Activated T-cell treated with anti-CD3 and anti-CD28 coated beads for 48 hours (primary cell): ENCODE data around the gene MSTO1.
"Not testable (repeated sequence)": the region's sequence is repeated elsewhere in the genome, so short reads cannot be mapped to it uniquely, and the experiment has no call there.

Source experiments
- DNase-seq: peaks from one replicate; pipeline ENCODE4 v3.0.0-alpha.2; 2020; ENCODE audit warnings: low read depth

Gene MSTO1

GRCh38 chr1:155622191-155622590, 12.2 kb downstream of the MSTO1 start:
- no peak for DNase-seq

GRCh38 chr1:155623357-155623756, 13.3 kb downstream of the MSTO1 start:
- no peak for DNase-seq

- DNase-seq, result not testable (repeated sequence)
Measured at GRCh38 chr1:155626428-155626827, 16.4 kb downstream of the MSTO1 start.

GRCh38 chr1:155636397-155637153, 26.6 kb downstream of the MSTO1 start:
- no peak for DNase-seq

- DNase-seq, result no peak
Measured at GRCh38 chr1:155640367-155640766, 30.3 kb downstream of the MSTO1 start.

GRCh38 chr1:155642559-155643180, 32.7 kb downstream of the MSTO1 start:
- not testable (repeated sequence) for DNase-seq

GRCh38 chr1:155643230-155643629, 33.2 kb downstream of the MSTO1 start:
- DNase-seq, result no peak

- DNase-seq, result no peak
Measured at GRCh38 chr1:155645034-155645598, 35.1 kb downstream of the MSTO1 start.

- no peak for DNase-seq
Measured at GRCh38 chr1:155645648-155646047, 35.6 kb downstream of the MSTO1 start.

GRCh38 chr1:155646307-155646706, 36.3 kb downstream of the MSTO1 start:
- DNase-seq, result no peak

- no peak for DNase-seq
Measured at GRCh38 chr1:155648207-155649147, 38.5 kb downstream of the MSTO1 start.

GRCh38 chr1:155649676-155650075, 39.7 kb downstream of the MSTO1 start:
- no peak for DNase-seq

GRCh38 chr1:155650231-155650757, 40.3 kb downstream of the MSTO1 start:
- no peak for DNase-seq

- DNase-seq, result no peak
Measured at GRCh38 chr1:155651861-155652661, 42.0 kb downstream of the MSTO1 start.

GRCh38 chr1:155652951-155653350, 42.9 kb downstream of the MSTO1 start:
- DNase-seq, result no peak

- DNase-seq, result no peak
Measured at GRCh38 chr1:155657463-155657862, 47.4 kb downstream of the MSTO1 start.

- not testable (repeated sequence) for DNase-seq
Measured at GRCh38 chr1:155661239-155661638, 51.2 kb downstream of the MSTO1 start.
